ENCODE data around the gene ANKRD44. TPM values are rescaled to one million over a fixed set of nuclear protein-coding genes. Genes with fewer than 3 reads are reported as not detected.

The ANKRD44 gene
- total RNA-seq, 1 experiment from 2014 or later: 0.68 TPM

- DNase-seq (ENCODE audit: low spot score): no peak
- POLR2A ChIA-PET: no interaction called here
- H3K9me3 Mint-ChIP-seq: 0 out of 2 replicates have a peak, but pooled peaks cover 4% of the 10 kb centered on the region
- no peak overlapping the region for H3K4me3 Mint-ChIP-seq
- no peak overlapping the region for H3K27ac Mint-ChIP-seq
- no peak for ATAC-seq
- H3K36me3 Mint-ChIP-seq: no peaks in the 10 kb centered on the region
- no peak for TF ChIP-seq ETV6 (CRISPR knock-in tag; IDR thresholded peaks at IDR 0.05)
- no peak for TF ChIP-seq ZNF512 (CRISPR knock-in tag; IDR thresholded peaks at IDR 0.05; ENCODE audit: borderline replicate concordance)
- TF ChIP-seq NR1H2 (CRISPR knock-in tag; IDR thresholded peaks at IDR 0.05): no peak
- no peak for TF ChIP-seq CBFB (CRISPR knock-in tag; IDR thresholded peaks at IDR 0.05; ENCODE audit: low read depth)
- no peak for TF ChIP-seq CTCF (IDR thresholded peaks at IDR 0.05)
- TF ChIP-seq ZBTB21 (CRISPR knock-in tag; IDR thresholded peaks at IDR 0.05; ENCODE audit: borderline replicate concordance): no peak
- TF ChIP-seq MXD4 (CRISPR knock-in tag; IDR thresholded peaks at IDR 0.05; ENCODE audit: borderline replicate concordance): no peak
- no peak for TF ChIP-seq NR3C1 (CRISPR knock-in tag; conservative IDR thresholded peaks at IDR 0.05; ENCODE audit: low read depth)
- TF ChIP-seq ZNF425 (CRISPR knock-in tag; conservative IDR thresholded peaks at IDR 0.05): no peak
- TF ChIP-seq ZSCAN18 (CRISPR knock-in tag; IDR thresholded peaks at IDR 0.05): no peak
- TF ChIP-seq GABPB1 (CRISPR knock-in tag; IDR thresholded peaks at IDR 0.05): no peak
- no peak for TF ChIP-seq ZNF138 (CRISPR knock-in tag; conservative IDR thresholded peaks at IDR 0.05)
- no peak for TF ChIP-seq ZNF263 (CRISPR knock-in tag; IDR thresholded peaks at IDR 0.05; ENCODE audit: low read depth)
- no peak for TF ChIP-seq MYBL2 (CRISPR knock-in tag; IDR thresholded peaks at IDR 0.05)
- H3K27me3 Mint-ChIP-seq (ENCODE audit: low read depth): no peaks in the 10 kb centered on the region
- H3K4me1 Mint-ChIP-seq: no peaks in the 10 kb centered on the region
- CTCF ChIA-PET: interaction anchor here (1.0 kb wide), 1 partner anchor 31 kb away, joined by 3 read pairs; no protein-coding TSS in a partner anchor
Measured at GRCh38 chr2:197045115-197045514, 265.5 kb downstream of the ANKRD44 start.

GRCh38 chr2:197042739-197043196 lies 267.8 kb downstream of the ANKRD44 start:
- TF ChIP-seq ZNF671 (CRISPR knock-in tag; IDR thresholded peaks at IDR 0.05) (no peak), NFYB (CRISPR knock-in tag; conservative IDR thresholded peaks at IDR 0.05; ENCODE audit: low read depth) (no peak), MYBL2 (CRISPR knock-in tag; IDR thresholded peaks at IDR 0.05) (no peak), SMAD4 (CRISPR knock-in tag; IDR thresholded peaks at IDR 0.05) (no peak), NR3C1 (CRISPR knock-in tag; conservative IDR thresholded peaks at IDR 0.05; ENCODE audit: low read depth) (no peak), E2F5 (CRISPR knock-in tag; IDR thresholded peaks at IDR 0.05) (no peak), TCF7 (CRISPR knock-in tag; IDR thresholded peaks at IDR 0.05; ENCODE audit: low read depth) (no peak)
- DNase-seq (ENCODE audit: low spot score) (no peak), ATAC-seq (no peak)
- Mint-ChIP-seq H3K4me3 (no peak overlapping the region), H3K27me3 (ENCODE audit: low read depth) (no peaks in the 10 kb centered on the region), H3K36me3 (no peaks in the 10 kb centered on the region), H3K9me3 (no peaks in the 10 kb centered on the region), H3K27ac (no peak overlapping the region), H3K4me1 (no peaks in the 10 kb centered on the region)
- ChIA-PET POLR2A (no interaction called here), CTCF (no interaction called here)
